ENCODE measurements around the gene EOLA2.
"Not testable (repeated sequence)": the region's sequence is repeated elsewhere in the genome, so short reads cannot be mapped to it uniquely, and the experiment has no call there.

The EOLA2 gene

GRCh38 chrX:149932150-149932549, 6.1 kb downstream of the EOLA2 start:
- not testable (repeated sequence) for DNase-seq

- DNase-seq, result not testable (repeated sequence)
These were observed 6.9 kb downstream of the EOLA2 start for GRCh38 chrX:149931355-149931754.

- not testable (repeated sequence) for DNase-seq
These were observed 8.9 kb downstream of the EOLA2 start, which contains the start of gene HSFX4 for GRCh38 chrX:149929400-149929799. TSS of gene HSFX4 (plus strand) at chrX:149929573. CDS start at chrX:149929645, 72 bp downstream.

- DNase-seq, result not testable (repeated sequence)
These were observed 9.7 kb downstream of the EOLA2 start for GRCh38 chrX:149928635-149929034.

GRCh38 chrX:149927964-149928258, 10.4 kb downstream of the EOLA2 start:
- DNase-seq, result not testable (repeated sequence)

GRCh38 chrX:149927245-149927963, 10.9 kb downstream of the EOLA2 start:
- DNase-seq, result not testable (repeated sequence)

GRCh38 chrX:149924434-149924833, 13.9 kb downstream of the EOLA2 start:
- DNase-seq, result not testable (repeated sequence)

- not testable (repeated sequence) for DNase-seq
These were observed 14.5 kb downstream of the EOLA2 start for GRCh38 chrX:149923836-149924235.

- no peak for DNase-seq
These were observed 21.4 kb downstream of the EOLA2 start for GRCh38 chrX:149916745-149917392.

GRCh38 chrX:149910178-149910695, 28.1 kb downstream of the EOLA2 start:
- DNase-seq, result peak; percentile 4 to 44 (median 38)

GRCh38 chrX:149909324-149910177, 28.7 kb downstream of the EOLA2 start:
- DNase-seq, result no peak

- no peak for DNase-seq
These were observed 29.6 kb downstream of the EOLA2 start for GRCh38 chrX:149908727-149909126.

- DNase-seq, result no peak
These were observed 30.0 kb downstream of the EOLA2 start for GRCh38 chrX:149908308-149908707.

- no peak for DNase-seq
These were observed 34.2 kb downstream of the EOLA2 start for GRCh38 chrX:149903889-149904748.

GRCh38 chrX:149898554-149898953, 39.7 kb downstream of the EOLA2 start:
- no peak for DNase-seq

- not testable (repeated sequence) for DNase-seq
These were observed 47.5 kb downstream of the EOLA2 start for GRCh38 chrX:149890828-149891227.
